GM21390 (cell line): ENCODE results near the gene DHX34.
A peak's percentile ranks its signal among the peaks of the same experiment; 100 is the strongest.

Experiments
- ATAC-seq: cut with Tn5 transposase; IDR thresholded peaks from one replicate; pipeline ENCODE4 v1.9.1; 2021; ENCODE audit not compliant: unreplicated experiment

DHX34 gene

GRCh38 chr19:47417107-47417745, 68.1 kb downstream of the DHX34 start:
- ATAC-seq: no peak

GRCh38 chr19:47417746-47418691, 68.9 kb downstream of the DHX34 start:
- ATAC-seq: no peak

- no peak for ATAC-seq
Measured at GRCh38 chr19:47418692-47419029, 69.5 kb downstream of the DHX34 start.

- no peak for ATAC-seq
Measured at GRCh38 chr19:47419030-47419783, 70.1 kb downstream of the DHX34 start, which contains the start of gene MEIS3. TSS of gene MEIS3 (minus strand) at chr19:47419527. CDS start at chr19:47419081, 446 bp downstream.

GRCh38 chr19:47419789-47420188, 70.7 kb downstream of the DHX34 start:
- ATAC-seq: no peak

- no peak for ATAC-seq
Measured at GRCh38 chr19:47421244-47421786, 72.2 kb downstream of the DHX34 start.

GRCh38 chr19:47421844-47422395, 72.8 kb downstream of the DHX34 start:
- no peak for ATAC-seq

GRCh38 chr19:47422417-47423163, 73.5 kb downstream of the DHX34 start:
- ATAC-seq: no peak

- ATAC-seq: no peak
Measured at GRCh38 chr19:47423203-47423882, 74.2 kb downstream of the DHX34 start.

GRCh38 chr19:47427241-47428176, 78.4 kb downstream of the DHX34 start:
- ATAC-seq: no peak

GRCh38 chr19:47428177-47428894, 79.2 kb downstream of the DHX34 start:
- peak; percentile 57 for ATAC-seq

- no peak for ATAC-seq
Measured at GRCh38 chr19:47429140-47429793, 80.2 kb downstream of the DHX34 start.

GRCh38 chr19:47430041-47430802, 81.1 kb downstream of the DHX34 start:
- ATAC-seq: no peak

GRCh38 chr19:47432091-47432490, 83.0 kb downstream of the DHX34 start:
- no peak for ATAC-seq
